GM12878 (cell line): ENCODE measurements around the gene CTDNEP1. TPM values are rescaled to one million over a fixed set of nuclear protein-coding genes. Genes with fewer than 3 reads are reported as not detected.
A peak's percentile ranks its signal among the peaks of the same experiment; 100 is the strongest.

Source experiments
- FOS ChIP-seq: IDR thresholded peaks from 3 replicates; pipeline ENCODE4 v1.6.1; 2011; ENCODE audit warnings: borderline replicate concordance; ENCODE audit not compliant: insufficient read length; ENCODE audit errors: extremely low read depth
- FOXM1 ChIP-seq: IDR thresholded peaks from 2 replicates; pipeline ENCODE4 v1.6.1; 2012; ENCODE audit warnings: low read depth, mild to moderate bottlenecking, inconsistent platforms, low read length, moderate library complexity
- MAX ChIP-seq: IDR thresholded peaks from 2 replicates; pipeline ENCODE4 v1.6.1; 2012; ENCODE audit warnings: low read depth, low read length, improper control_type of control experiment
- MEF2A ChIP-seq: IDR thresholded peaks from 2 replicates; pipeline ENCODE4 v1.6.1; 2011; ENCODE audit warnings: low read depth, mild to moderate bottlenecking, low read length, moderate library complexity; ENCODE audit not compliant: insufficient read depth
- MYB ChIP-seq: fragments of 150-350 bp; IDR thresholded peaks from 2 replicates; pipeline ENCODE4 v1.6.1; 2014; ENCODE audit warnings: mild to moderate bottlenecking, low read depth, low read length, borderline replicate concordance
- MYC ChIP-seq: IDR thresholded peaks from 2 replicates; pipeline ENCODE4 v1.6.1; 2011; ENCODE audit warnings: mild to moderate bottlenecking, low read length, moderate library complexity, inconsistent platforms; ENCODE audit not compliant: insufficient read depth, insufficient replicate concordance, insufficient read length, severe bottlenecking
- NFYB ChIP-seq: IDR thresholded peaks from 2 replicates; pipeline ENCODE4 v1.6.1; 2011; ENCODE audit warnings: low read depth, mild to moderate bottlenecking, low read length, improper control_type of control experiment, moderate library complexity; ENCODE audit not compliant: insufficient read depth
- RAD21 ChIP-seq: IDR thresholded peaks from 2 replicates; pipeline ENCODE4 v1.6.1; 2011; ENCODE audit warnings: mild to moderate bottlenecking, low read depth, low read length, moderate library complexity; ENCODE audit not compliant: insufficient read depth
- RUNX3 ChIP-seq: IDR thresholded peaks from 2 replicates; pipeline ENCODE4 v1.6.1; 2012; ENCODE audit warnings: low read length, inconsistent platforms
- SUZ12 ChIP-seq: fragments of 200-600 bp; sonication (generic); IDR thresholded peaks from one replicate; pipeline ENCODE4 v1.6.1; 2018; ENCODE audit warnings: antibody characterized with exemption, mild to moderate bottlenecking; ENCODE audit not compliant: unreplicated experiment
- TBL1XR1 ChIP-seq: IDR thresholded peaks from 2 replicates; pipeline ENCODE4 v1.6.1; 2012; ENCODE audit warnings: low read depth, low read length, improper control_type of control experiment
- TCF7 ChIP-seq: IDR thresholded peaks from 2 replicates; pipeline ENCODE4 v1.6.1; 2014; ENCODE audit warnings: antibody characterized with exemption, borderline replicate concordance
- USF2 ChIP-seq: IDR thresholded peaks from 2 replicates; pipeline ENCODE4 v1.6.1; 2011; ENCODE audit warnings: low read depth, low read length, improper control_type of control experiment, borderline replicate concordance
- WRNIP1 ChIP-seq: IDR thresholded peaks from 2 replicates; pipeline ENCODE4 v1.6.1; 2011; ENCODE audit warnings: low read depth, low read length, improper control_type of control experiment, borderline replicate concordance
- YY1 ChIP-seq: IDR thresholded peaks from 2 replicates; pipeline ENCODE4 v1.6.1; 2011; ENCODE audit warnings: low read depth, mild to moderate bottlenecking, low read length
- ZBTB4 ChIP-seq: fragments of 450-650 bp; formaldehyde crosslinking; IDR thresholded peaks from 2 replicates; pipeline ENCODE4 v1.4.0; 2022; ENCODE audit warnings: mild to moderate bottlenecking, moderate library complexity
- ZSCAN29 ChIP-seq: fragments of 450-650 bp; IDR thresholded peaks from 2 replicates; pipeline ENCODE4 v1.6.1; 2017; ENCODE audit warnings: mild to moderate bottlenecking, moderate library complexity
- polyA plus RNA-seq, 11 experiments: library from polyadenylated mRNA; depleted of rRNA in 4 of 11; unstranded in 6 of 11; stranded (reverse) in 5 of 11; fragments of >200 nt; fragmentation: Nextera tagmentation in 4 of 11; fragmentation: Illumina TruSeq in 1 of 11; extraction: Ambion mirVana in 4 of 11; extraction: Trizol in 1 of 11; gene quantifications; 1 replicate in 1 of 11; 2 replicates in 10 of 11; pipeline versions ENCODE4 v1.2.1 to v1.2.3, GENCODE V29; 2011 to 2016; ENCODE audit warnings: inconsistent platforms in 2 of 11, missing spikeins in 2 of 11, low read depth in 1 of 11
- total RNA-seq, 4 experiments: library from RNA; depleted of rRNA in 3 of 4; stranded (reverse); fragments of >200 nt in 3 of 4; fragmentation: Illumina TruSeq in 1 of 4; extraction: Trizol in 1 of 4; gene quantifications; 2 replicates each; pipeline versions ENCODE4 v1.2.1 to v1.2.3, GENCODE V29; 2013 to 2021

Gene CTDNEP1
- total and polyA plus RNA-seq, 10 of the 15 experiments (the other 5 are each of a cell fraction or from before 2014, with no cell fraction given): 23.7 to 176 (median 30.3) TPM

GRCh38 chr17:7252176-7253043 is 876 bp upstream of the CTDNEP1 start, which contains the start of gene ELP5 (continued):
- TF ChIP-seq NFYB (no peak), YY1 (peak; percentile 83), RUNX3 (no peak; the same call in none of the 2 replicates), TCF7 (no peak), MAX (no peak; the same call in 1 of the 2 replicates), RAD21 (no peak), MEF2A (no peak), MYB (no peak), FOS (no peak), SUZ12 (no peak), MYC (peak; percentile 28), ZBTB4 (CRISPR knock-in tag) (no peak), TBL1XR1 (0 out of 2 replicates have a peak, but pooled peaks have one; percentile 29), FOXM1 (no peak), WRNIP1 (no peak), ZSCAN29 (no peak), USF2 (no peak)
